Measurements from ENCODE around the gene IL1RL2.

IL1RL2 gene

DNA sequence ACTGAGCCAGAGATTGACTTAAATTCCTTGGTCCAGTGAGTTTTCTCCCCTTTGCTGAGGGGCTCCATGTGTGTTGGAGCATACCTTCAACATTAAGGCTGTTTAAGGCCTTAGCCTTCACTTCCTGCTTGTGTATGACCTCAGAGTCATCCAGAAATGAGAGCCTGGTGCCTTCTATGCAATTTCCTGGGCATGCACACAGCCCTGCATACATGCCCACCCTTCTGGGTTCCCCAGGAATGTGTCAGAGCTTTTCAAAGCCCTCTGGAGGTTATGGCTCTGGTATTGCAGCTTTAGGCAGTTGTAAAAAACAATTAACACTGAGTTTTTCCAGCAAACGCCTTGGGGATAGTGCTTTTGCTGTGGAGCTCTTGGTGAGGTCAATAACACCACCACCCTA is 27.5 kb upstream of the IL1RL2 start:
- no peak for DNase-seq

DNA sequence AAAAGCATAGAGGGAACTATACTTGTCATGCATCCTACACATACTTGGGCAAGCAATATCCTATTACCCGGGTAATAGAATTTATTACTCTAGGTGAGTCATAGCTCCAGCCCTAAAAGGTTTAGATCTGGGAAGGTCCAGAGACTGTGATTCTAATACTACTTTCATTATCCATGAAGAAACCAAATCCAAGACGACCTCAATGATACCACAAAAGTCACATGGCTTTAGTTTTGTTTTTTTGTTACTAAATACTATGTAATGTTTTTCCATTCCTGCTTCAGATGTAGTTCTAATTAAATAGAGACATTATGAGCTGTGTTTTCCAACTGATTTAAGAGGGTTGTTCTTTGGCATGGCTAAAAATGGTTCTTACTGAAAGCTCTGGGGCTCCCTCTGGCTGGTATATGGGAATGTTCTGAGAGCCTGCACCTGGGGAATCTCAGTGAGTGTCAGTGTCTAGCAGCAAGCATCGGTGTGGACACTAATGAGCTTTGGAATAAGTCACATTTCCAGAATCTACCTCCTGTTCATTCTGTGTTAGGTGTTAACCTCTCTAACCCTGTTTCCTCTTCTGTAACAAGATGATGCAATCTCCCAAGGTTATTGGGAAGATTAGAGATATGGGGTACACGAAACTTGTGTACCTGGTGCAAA is 20.5 kb upstream of the IL1RL2 start:
- DNase-seq, result no peak

DNA sequence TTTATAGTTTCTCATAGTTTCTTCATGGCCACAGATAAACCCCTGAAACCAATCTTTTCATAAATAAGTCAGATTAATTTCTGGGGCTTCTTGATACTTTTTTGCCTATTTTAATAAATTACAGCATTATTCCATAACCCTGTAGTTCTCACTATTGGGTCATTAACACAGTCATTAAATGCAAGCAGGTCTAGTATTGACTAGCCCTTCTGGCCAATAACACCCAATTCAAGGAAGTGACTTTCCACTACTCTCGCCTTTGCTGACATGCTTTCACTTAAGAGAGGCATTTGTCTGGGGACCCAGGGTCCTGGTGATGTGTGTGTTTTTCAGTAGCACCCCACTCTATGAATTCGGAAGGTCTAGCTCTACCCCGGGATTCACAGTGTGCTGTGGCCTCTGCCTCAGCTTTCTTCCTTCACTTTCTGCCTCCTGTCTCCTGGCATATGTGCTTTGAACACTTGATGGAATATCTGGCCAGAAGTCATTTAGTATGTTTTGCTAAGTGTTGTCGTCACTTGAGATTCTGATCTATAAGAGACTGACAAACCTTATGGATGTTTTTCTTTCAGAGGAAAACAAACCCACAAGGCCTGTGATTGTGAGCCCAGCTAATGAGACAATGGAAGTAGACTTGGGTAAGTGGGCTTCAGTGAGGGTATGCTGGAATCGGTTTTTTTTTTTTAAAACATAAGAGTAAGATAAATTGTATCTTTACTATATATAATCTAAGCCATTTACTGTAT is 18.6 kb upstream of the IL1RL2 start:
- no peak for DNase-seq

DNA sequence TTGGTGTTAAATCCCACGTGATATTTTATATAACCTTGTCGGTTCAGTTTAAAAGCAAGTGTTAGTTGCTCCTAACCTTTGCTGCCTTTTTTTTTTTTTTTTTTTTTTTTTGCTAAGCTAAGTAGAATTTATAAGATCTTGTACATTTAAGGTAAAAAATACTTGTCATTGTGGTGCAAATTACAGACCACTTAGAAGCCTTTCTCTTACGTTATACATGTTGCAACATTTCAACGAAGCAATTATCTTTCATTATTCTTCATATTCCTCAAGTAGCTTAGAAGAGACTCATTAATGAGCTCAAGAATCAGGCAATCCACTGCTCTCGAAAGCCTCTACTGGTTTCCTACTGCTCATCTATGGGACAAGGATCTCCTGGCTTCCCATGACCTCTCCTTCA is 14.9 kb upstream of the IL1RL2 start:
- DNase-seq, result no peak

DNA sequence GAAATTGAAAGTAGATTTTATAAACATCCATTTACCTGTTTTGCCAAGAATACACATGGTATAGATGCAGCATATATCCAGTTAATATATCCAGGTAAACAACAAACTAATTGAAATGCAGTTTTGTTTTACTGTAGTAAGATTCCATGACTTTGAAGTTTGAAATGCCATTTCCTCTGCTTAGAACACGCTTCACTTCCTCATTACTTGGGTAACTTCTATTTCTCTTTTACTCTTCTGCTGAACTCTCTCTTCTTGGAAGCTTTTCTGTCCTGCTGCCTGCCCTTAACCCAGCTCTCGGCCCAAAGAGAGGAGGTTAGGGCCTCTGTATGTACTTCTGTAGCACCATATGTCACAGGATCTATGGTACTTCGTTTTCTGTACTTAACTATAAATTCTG is 14.1 kb upstream of the IL1RL2 start:
- DNase-seq, result no peak

DNA sequence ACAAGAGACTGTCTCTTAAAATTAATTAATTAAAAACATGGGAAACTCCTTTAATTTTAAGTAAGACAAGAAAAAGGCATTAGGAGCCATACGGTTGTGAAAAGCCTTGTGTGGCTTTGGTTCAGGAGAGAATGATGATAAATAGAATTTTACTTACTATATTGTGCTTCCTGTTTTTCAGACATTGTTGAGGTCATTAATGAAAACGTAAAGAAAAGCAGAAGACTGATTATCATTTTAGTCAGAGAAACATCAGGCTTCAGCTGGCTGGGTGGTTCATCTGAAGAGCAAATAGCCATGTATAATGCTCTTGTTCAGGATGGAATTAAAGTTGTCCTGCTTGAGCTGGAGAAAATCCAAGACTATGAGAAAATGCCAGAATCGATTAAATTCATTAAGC is 10.7 kb upstream of the IL1RL2 start:
- DNase-seq, result no peak

DNA sequence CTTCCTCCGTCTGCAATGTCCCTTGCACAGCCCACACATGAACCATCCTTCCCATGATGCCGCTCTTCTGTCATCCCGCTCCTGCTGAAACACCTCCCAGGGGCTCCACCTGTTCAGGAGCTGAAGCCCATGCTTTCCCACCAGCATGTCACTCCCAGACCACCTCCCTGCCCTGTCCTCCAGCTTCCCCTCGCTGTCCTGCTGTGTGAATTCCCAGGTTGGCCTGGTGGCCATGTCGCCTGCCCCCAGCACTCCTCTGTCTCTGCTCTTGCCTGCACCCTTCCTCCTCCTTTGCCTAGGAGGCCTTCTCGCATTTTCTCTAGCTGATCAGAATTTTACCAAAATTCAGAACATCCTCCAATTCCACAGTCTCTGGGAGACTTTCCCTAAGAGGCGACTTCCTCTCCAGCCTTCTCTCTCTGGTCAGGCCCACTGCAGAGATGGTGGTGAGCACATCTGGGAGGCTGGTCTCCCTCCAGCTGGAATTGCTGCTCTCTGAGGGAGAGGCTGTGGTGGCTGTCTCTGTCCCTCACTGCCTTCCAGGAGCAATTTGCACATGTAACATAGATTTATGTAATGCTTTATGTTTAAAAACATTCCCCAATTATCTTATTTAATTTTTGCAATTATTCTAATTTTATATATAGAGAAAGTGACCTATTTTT is 8.9 kb upstream of the IL1RL2 start:
- DNase-seq, result no peak

DNA sequence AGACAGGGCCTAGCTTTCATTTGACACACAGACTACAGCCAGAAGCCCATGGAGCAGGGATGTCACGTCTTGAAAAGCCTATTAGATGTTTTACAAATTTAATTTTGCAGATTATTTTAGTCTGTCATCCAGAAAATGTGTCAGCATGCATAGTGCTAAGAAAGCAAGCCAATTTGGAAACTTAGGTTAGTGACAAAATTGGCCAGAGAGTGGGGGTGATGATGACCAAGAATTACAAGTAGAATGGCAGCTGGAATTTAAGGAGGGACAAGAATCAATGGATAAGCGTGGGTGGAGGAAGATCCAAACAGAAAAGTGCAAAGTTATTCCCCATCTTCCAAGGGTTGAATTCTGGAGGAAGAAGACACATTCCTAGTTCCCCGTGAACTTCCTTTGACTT is 7.8 kb upstream of the IL1RL2 start:
- no peak for DNase-seq

DNA sequence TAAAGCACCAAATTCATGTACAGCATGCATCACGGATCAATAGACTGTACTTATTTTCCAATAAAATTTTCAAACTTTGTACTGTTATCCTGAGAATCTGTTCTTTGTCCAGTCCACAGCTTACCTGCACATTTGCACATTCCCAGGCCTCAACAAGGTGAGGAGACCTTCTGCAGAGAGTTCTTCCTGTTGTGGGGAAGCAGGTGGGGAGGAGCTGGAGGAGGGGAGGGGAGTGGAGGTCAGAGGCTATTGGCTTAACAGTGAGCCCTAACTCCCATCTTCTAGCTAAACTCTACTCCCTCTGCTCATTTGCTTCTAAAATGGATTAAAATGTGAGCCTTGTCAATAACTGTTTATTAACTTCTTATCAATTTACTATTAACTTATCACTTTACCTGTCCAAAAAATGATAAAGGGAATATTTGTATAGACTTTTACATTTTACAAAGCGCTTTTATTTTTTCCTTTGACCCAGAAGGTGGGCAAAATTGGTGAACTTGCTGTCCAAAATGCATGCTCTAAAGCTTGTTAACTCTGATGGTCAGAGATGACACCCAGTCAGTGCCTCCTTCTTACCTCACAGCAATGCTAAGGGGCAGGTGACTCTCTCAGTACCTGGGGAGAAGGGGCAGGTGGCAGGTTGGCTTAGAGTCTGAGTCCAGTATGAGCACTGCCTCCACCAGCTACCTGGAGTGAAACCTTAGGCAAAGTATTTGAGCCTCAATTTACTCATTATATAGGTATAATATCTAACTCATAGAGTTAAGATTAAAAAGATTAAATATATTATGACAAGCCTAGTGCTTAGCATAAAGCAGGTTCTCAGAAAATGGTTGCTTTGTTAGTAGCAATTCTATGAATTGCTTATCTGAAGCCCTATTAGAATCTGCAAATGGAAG is 6.8 kb upstream of the IL1RL2 start:
- no peak for DNase-seq

DNA sequence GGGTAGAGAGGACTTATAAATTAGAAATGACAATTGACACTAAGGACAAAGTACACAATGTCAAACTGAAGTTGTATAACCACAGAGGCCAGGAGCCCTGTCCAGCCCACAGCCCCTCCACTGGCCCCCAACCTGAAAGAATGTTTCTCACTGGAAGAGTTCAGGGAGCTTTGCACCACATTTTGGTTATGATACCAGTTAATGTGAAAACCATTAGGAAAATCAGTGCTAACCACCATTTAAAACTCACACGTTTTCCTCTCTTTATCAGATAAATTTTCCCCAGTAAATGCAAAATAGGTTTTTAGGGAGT is 6.2 kb upstream of the IL1RL2 start:
- no peak for DNase-seq

DNA sequence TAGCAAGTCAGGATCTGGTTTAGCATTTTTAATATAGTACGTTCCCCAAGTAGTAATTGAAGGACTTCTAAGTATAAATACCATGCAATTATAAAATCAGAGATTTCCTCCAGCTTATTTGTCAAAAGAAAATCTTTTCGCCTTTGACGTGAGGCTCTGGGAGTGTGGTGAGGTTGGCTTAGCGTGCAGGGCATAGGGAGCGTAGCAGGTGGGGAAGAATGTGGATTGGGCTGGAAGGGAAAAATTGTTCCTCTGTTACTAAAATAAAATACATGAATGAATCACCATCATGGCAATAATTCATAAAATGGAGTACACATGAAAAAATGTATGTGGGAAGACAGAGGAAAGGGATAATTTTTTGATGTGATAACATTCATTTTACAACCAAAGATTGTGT is 5.4 kb upstream of the IL1RL2 start:
- DNase-seq, result no peak

DNA sequence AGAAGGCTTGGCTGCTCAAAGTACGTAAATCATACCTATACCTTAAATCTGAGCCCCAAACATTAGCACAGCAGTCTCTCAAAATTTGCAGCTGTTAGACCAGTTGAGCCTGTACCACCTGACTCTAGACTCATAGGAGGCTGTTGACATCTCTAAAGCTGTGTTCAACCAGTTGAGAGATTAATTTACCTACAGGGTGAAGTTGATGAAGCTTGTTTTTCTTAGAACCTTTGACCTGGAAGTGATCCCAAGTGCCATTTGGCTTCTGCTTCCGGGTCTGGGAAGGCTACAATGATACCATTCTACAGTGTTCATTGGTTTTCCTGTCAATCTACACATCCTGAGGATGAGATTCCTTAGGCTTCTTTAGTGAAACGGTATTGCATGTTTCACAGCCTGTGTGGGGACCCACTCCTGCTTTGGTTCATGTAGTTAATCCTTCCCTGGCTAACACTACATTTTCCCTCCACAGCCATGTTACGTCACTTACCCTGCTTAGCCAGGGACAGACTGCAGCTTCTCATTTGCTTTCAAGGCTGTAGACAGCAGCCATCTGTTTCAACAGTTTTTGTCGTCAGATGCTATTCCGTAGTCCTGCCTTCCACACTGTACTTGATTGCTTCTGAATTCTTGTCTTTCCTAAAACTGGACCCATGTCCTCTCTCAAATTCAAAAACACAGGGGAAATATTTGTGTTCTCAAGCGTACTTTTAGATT is 4.7 kb upstream of the IL1RL2 start:
- DNase-seq, result no peak

DNA sequence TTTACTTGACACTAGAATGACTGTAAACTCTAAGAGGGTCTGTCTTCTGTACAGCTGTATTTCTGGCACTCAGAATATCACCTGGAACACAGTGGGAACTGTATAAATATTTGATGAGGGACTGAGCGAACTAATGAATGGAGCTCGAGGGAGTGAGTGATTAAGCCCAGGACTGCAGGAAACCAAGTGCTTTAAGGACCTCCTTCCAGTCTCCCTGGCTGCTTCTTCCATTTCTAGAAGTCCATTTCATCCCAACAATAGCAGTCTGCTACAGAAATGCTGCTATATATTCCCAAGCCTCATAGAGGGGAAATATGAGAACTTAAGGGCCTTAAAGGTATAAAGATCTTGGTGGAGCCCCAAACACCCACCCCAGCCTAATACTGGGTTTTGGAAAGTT is 2.8 kb upstream of the IL1RL2 start:
- DNase-seq, result no peak

DNA sequence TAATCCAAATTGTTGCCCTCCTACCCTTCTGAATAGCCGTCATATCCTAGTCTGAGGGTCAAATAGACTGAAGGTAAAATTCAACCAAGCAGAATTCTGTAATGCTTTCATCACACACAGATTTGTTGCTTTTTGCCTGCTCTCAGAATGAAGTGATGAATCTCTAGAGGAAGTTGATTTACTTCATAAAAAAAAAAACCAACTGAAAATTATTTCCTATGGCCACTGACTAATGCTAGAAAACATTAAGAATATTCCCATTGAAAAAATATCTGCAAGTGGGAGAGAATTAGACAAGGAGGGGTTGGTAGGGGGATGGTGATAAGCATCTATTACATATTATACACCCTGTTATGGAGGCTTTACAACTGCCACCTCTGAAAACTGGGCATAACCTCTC is 2.3 kb upstream of the IL1RL2 start:
- no peak for DNase-seq

DNA sequence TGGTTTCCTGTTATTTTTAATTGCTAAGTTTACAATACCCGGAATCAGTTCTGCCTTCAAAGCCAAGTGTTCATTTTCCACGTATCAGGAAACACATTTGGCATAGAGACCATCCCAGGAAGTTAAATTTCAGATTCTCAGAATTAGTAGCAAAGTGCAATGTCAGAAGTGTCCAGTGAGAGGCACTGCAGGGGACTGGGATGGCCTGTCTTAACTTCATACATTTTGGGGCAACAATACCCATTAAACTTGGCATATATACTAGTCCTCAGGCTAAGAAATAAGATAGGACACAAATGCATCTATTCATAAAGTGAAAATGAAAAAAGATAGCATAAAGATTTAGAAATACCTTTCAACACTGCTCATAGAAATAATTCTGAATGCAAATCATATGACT is 1.5 kb upstream of the IL1RL2 start:
- DNase-seq, result peak in 1 of 2 donors; percentile 26

DNA sequence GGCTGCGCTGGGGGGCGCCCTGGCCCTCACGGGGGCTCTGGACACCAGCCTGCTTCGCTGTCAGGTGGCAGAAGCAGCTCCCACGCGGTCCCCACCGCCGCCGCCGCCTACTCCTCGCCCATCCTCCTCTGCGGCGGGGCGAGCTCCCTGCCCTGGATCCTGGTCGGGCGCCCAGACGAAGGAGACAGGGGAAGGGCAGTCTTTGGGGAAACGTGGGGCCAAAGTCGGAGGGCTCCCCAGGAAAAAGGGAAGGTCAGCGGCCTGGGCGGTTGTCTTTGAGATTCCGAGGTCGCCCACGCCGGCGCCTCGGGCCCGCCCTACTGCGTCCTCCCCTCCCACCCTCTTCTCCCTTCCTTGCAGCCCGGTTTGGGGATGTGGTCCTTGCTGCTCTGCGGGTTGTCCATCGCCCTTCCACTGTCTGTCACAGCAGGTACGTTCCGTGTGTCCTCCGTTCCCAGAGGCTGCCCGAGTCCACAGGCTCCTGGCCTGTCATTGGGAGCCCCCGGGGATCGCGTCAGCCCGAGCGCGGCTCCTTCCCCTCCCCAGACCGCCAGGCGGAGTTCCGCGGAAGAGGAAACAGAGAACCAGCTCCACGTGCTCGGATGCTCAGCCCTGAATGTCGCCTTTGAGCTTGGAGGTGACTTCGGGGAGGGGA is 800 bp downstream of the IL1RL2 start:
- DNase-seq, result peak; percentile 37 to 42

DNA sequence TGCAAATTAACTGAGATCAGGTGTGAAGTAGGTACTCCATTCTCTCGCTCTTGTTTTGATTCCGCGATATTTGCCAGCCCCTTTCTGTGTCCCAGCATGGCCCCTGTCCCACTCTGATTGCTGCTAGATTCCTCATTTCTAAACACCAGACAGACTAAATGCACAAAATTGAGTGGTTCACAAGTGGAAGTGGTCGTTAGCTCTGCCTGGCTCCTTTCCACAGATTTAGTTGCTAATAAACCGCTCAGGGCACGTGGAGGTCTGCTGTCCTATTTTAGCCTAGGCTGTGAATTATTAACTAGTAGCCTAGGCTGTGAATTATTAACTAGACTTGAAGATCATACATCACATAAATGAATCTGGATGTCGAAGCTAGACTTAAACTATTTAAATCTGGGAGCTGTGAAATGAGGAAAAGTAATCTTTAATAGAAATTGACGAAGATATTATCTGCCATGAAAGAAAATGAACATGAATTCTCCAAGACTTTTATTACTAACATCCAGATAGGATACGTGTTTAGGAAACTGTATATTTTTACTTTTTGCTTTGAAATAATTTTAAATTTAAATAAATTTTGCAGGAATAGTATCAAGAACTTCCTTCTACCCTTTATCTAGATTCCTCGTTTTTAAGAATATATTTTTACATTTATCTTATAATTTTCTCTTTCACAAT is 3.7 kb downstream of the IL1RL2 start:
- DNase-seq, result no peak

DNA sequence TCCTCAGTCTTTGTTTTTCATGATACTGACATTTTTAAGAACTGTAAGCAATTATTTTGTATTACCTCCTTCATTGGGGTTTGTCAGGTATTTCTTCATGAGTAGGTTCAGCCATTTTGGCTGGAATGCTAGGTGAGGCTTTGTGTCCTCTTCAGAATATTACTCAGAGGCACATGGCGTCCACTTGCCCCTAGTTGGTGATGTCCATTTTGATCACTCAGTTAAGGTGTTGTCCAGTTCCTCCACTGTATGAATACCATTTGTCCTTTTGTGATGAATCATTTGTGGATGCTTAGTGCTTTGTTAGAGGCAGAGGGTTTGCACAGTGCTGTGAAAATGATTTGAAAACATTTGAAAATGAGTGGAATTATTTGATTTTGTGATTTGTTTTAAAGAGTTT is 4.7 kb downstream of the IL1RL2 start:
- DNase-seq, result no peak

DNA sequence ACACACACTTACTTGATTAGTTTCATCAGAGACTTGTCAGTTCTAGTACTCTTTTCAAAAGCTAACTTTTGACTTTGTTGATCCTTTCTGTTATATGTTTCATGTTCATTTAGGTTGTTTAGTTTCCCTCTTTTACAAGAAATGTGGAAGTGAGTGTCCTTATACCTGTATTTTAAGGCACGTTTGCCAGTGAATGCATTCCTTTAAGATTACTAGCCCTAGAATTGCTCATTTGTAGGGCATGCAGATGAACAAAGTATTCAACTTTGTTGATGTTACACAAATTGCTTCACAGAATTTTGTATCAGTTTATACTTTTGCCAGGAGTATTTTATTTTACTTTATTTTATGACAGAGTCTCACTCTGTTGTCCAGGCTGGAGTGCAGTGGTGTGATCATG is 6.3 kb downstream of the IL1RL2 start:
- no peak for DNase-seq

DNA sequence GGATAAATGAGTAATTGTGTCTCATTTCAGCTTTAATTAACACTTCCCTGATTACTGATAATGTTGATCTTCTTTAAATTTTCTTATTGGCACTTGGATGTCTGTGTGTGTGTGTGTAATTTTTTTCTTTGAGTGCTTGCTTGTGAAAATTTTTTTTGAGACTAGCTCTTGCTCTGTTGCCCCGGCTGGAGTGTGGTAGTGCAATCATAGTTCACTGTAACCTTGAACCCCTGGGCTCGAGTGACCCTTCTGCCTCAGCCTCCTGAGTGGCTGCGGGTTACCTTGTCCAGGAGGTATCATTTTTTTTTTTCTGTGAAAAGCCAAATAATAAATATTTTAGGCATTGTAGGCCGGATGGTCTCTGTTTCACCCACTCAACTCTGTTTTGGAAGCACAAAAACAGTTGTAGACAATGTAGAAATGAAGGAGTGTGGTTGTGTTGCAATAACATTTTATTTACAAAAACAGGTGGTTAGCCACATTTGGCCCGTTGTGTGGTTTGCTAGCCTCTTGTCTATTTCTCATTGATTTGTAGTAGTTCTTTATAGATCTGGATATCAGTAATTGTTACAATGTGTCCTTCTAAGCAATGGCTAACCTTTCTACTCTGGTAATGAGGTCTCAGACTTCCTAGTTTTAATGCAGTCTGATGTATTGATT is 7.9 kb downstream of the IL1RL2 start:
- DNase-seq, result no peak
